KMS-11 (cell line): ENCODE measurements around the gene THOC1.

Experiments used
- H2AFZ ChIP-seq: fragments of 200-600 bp; sonication (generic); 2 replicates; pipeline ENCODE4 v1.6.1; 2016; ENCODE audit warnings: antibody characterized with exemption, mixed run types, low read depth
- H3K27ac ChIP-seq: fragments of 200-600 bp; sonication (generic); 2 replicates; pipeline ENCODE4 v1.6.1; 2016; ENCODE audit warnings: mild to moderate bottlenecking, mixed run types
- H3K27me3 ChIP-seq: fragments of 200-600 bp; sonication (generic); 2 replicates; pipeline ENCODE4 v1.6.1; 2017; ENCODE audit warnings: mild to moderate bottlenecking, low read depth, mixed run types, moderate library complexity; ENCODE audit not compliant: insufficient read depth
- H3K36me3 ChIP-seq: fragments of 200-600 bp; sonication (generic); 2 replicates; pipeline ENCODE4 v1.6.1; 2017; ENCODE audit warnings: mild to moderate bottlenecking, mixed run types; ENCODE audit not compliant: insufficient read depth
- H3K4me1 ChIP-seq: fragments of 200-600 bp; sonication (generic); 2 replicates; pipeline ENCODE4 v1.6.1; 2016; ENCODE audit warnings: mild to moderate bottlenecking, low read depth, mixed run types; ENCODE audit not compliant: poor library complexity, severe bottlenecking
- H3K4me2 ChIP-seq: fragments of 200-600 bp; sonication (generic); 2 replicates; pipeline ENCODE4 v1.7.0; 2016; ENCODE audit warnings: mild to moderate bottlenecking, mixed run types
- H3K4me3 ChIP-seq: fragments of 200-600 bp; sonication (generic); IDR thresholded peaks from 2 replicates; pipeline ENCODE4 v1.6.1; 2017; ENCODE audit warnings: low read depth, low read length, mixed read lengths; ENCODE audit not compliant: insufficient read depth
- H3K79me2 ChIP-seq: fragments of 200-600 bp; sonication (generic); 2 replicates; pipeline ENCODE4 v1.6.1; 2016; ENCODE audit warnings: low read depth, mixed run types; ENCODE audit not compliant: insufficient read depth
- H3K9ac ChIP-seq: fragments of 200-600 bp; sonication (generic); 2 replicates; pipeline ENCODE4 v1.6.1; 2016; ENCODE audit warnings: mild to moderate bottlenecking, mixed run types
- H4K20me1 ChIP-seq: fragments of 200-600 bp; sonication (generic); 2 replicates; pipeline ENCODE4 v1.6.1; 2016; ENCODE audit warnings: mild to moderate bottlenecking, mixed run types; ENCODE audit not compliant: insufficient read depth
- CTCF ChIP-seq: fragments of 200-600 bp; sonication (generic); conservative IDR thresholded peaks from 2 replicates; pipeline ENCODE4 v1.6.1; 2017; ENCODE audit warnings: low read depth, mild to moderate bottlenecking, antibody characterized with exemption, low read length, moderate library complexity, mixed read lengths

The THOC1 gene

DNA sequence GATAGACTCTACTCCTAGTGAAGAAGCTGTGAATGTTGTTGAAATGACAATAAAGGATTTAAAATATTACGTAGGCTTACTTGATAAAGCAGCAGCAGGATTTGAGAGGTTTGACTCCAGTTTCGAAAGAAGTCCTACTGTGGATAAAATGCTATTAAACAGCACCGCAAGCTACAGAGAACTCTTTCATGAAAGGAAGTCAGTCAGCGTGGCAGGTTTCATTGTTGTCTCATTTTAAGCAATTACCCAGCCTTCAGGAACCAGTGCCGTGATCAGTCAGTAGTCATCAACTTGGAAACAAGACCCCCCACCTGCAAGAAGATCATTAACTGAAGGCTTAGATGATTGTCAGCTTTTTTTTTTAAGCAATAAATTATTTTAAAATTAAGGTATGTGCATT, 95.5 kb downstream of the THOC1 start:
- no peak for TF ChIP-seq CTCF
- Histone ChIP-seq H3K4me2 (no peak overlapping the region), H2AFZ (no peak overlapping the region), H4K20me1 (no peaks in the 10 kb centered on the region), H3K27me3 (no peaks in the 10 kb centered on the region), H3K4me1 (peaks cover 5% of the 10 kb centered on the region), H3K36me3 (peaks cover 4% of the 10 kb centered on the region; the same call in 1 of the 2 replicates), H3K9ac (no peak overlapping the region), H3K4me3 (no peak overlapping the region), H3K79me2 (peaks cover 5% of the 10 kb centered on the region; the same call in 1 of the 2 replicates), H3K27ac (no peak overlapping the region)
